SK-N-SH (cell line): ENCODE results near the gene R3HDM4. TPM values are rescaled to one million over a fixed set of nuclear protein-coding genes. Genes with fewer than 3 reads are reported as not detected.
A peak's percentile ranks its signal among the peaks of the same experiment; 100 is the strongest.

Experiments used
- CTCF ChIA-PET: fragments of 300-600, 350-600 bp; formaldehyde crosslinking; extraction: SDS; loops from one replicate; lab custom pipeline; 2021; lab: Yijun Ruan, JAX
- POLR2A ChIA-PET: fragments of 350-600 bp; sonication (Branson Sonifier 250); formaldehyde crosslinking; extraction: SDS; loops from one replicate; lab custom pipeline; 2020; ENCODE audit warnings: antibody characterized with exemption, inconsistent platforms; lab: Yijun Ruan, JAX
- DNase-seq: peaks from one replicate; pipeline ENCODE4 v3.0.0; 2012
- H2AFZ ChIP-seq: fragments of 200-600 bp; sonication (generic); 2 replicates; pipeline ENCODE4 v1.8.1; 2016; ENCODE audit warnings: antibody characterized with exemption, mild to moderate bottlenecking, low read depth
- H3F3A ChIP-seq: fragments of 200-600 bp; sonication (generic); replicated peaks from 2 replicates; pipeline ENCODE3; 2016; ENCODE audit warnings: antibody characterized with exemption, mild to moderate bottlenecking; ENCODE audit not compliant: insufficient read depth
- H3K27ac ChIP-seq, 2 experiments: fragments of 200-500 bp in 1 of 2; fragments of 200-600 bp in 1 of 2; sonication (Bioruptor generic) in 1 of 2; sonication (generic), shearing (Covaris generic) in 1 of 2; 2 replicates each; pipeline versions ENCODE4 v1.5.1 to v1.6.1; 2014 to 2016; ENCODE audit warnings: low read depth in 2 of 2, inconsistent platforms in 1 of 2, low read length in 1 of 2, mild to moderate bottlenecking in 1 of 2, mixed read lengths in 1 of 2
- H3K27me3 ChIP-seq: fragments of 200-600 bp; sonication (generic), shearing (Covaris generic); 2 replicates; pipeline ENCODE4 v1.6.1; 2016; ENCODE audit warnings: mixed run types; ENCODE audit not compliant: insufficient read depth
- H3K36me3 ChIP-seq, 2 experiments: fragments of 200-500 bp in 1 of 2; fragments of 200-600 bp in 1 of 2; sonication (Bioruptor generic) in 1 of 2; sonication (generic) in 1 of 2; replicated peaks in 1 of 2; 2 replicates each; pipeline versions ENCODE3 to v1.5.1; 2014 to 2016; ENCODE audit warnings: low read length in 1 of 2, mild to moderate bottlenecking in 1 of 2; ENCODE audit not compliant: insufficient read depth in 2 of 2, control insufficient read depth in 1 of 2
- H3K4me1 ChIP-seq, 2 experiments: fragments of 200-500 bp in 1 of 2; fragments of 200-600 bp in 1 of 2; sonication (Bioruptor generic) in 1 of 2; sonication (generic), shearing (Covaris generic) in 1 of 2; 2 replicates each; pipeline versions ENCODE4 v1.5.1 to v1.6.1; 2014 to 2016; ENCODE audit warnings: low read depth in 1 of 2, low read length in 1 of 2, mixed run types in 1 of 2; ENCODE audit not compliant: insufficient read depth in 2 of 2, control insufficient read depth in 1 of 2
- H3K4me2 ChIP-seq: fragments of 200-600 bp; sonication (generic), shearing (Covaris generic); 2 replicates; pipeline ENCODE4 v1.6.1; 2017; ENCODE audit warnings: mixed run types
- H3K4me3 ChIP-seq, 2 experiments: fragments of 200-500 bp in 1 of 2; fragments of 200-600 bp in 1 of 2; sonication (Bioruptor generic) in 1 of 2; sonication (generic), shearing (Covaris generic) in 1 of 2; 2 replicates each; pipeline versions ENCODE4 v1.5.1 to v1.8.1; 2014 to 2016; ENCODE audit warnings: low read depth in 2 of 2, inconsistent platforms in 1 of 2, low read length in 1 of 2, mild to moderate bottlenecking in 1 of 2, mixed read lengths in 1 of 2, moderate library complexity in 1 of 2
- H3K79me2 ChIP-seq: fragments of 200-600 bp; sonication (generic); 2 replicates; pipeline ENCODE4 v1.8.1; 2017; ENCODE audit warnings: mild to moderate bottlenecking; ENCODE audit not compliant: insufficient read depth
- H3K9ac ChIP-seq: fragments of 200-600 bp; sonication (generic); 2 replicates; pipeline ENCODE4 v1.6.1; 2017; ENCODE audit warnings: mixed run types
- H3K9me2 ChIP-seq: fragments of 200-600 bp; sonication (generic); 2 replicates; pipeline ENCODE4 v1.6.1; 2017; ENCODE audit warnings: mixed run types
- H3K9me3 ChIP-seq: fragments of 200-600 bp; sonication (generic); 2 replicates; pipeline ENCODE4 v1.6.1; 2017; ENCODE audit warnings: mixed run types, mild to moderate bottlenecking, moderate library complexity
- H4K20me1 ChIP-seq: fragments of 200-600 bp; sonication (generic); 2 replicates; pipeline ENCODE4 v1.6.1; 2017; ENCODE audit warnings: mild to moderate bottlenecking, mixed run types; ENCODE audit not compliant: insufficient read depth
- CHD2 ChIP-seq: fragments of 150-350 bp; IDR thresholded peaks from 2 replicates; pipeline ENCODE4 v1.6.1; 2018; ENCODE audit warnings: low read length; ENCODE audit not compliant: partially characterized antibody
- CTCF ChIP-seq: fragments of 200-600 bp; sonication (generic); IDR thresholded peaks from 2 replicates; pipeline ENCODE4 v1.6.1; 2017; ENCODE audit warnings: antibody characterized with exemption, mild to moderate bottlenecking, moderate library complexity
- FOXJ3 ChIP-seq: sonication (generic); formaldehyde crosslinking; IDR thresholded peaks from 2 replicates; pipeline ENCODE4 v1.5.1; 2020; ENCODE audit warnings: mild to moderate bottlenecking, missing genetic modification reagents
- FOXM1 ChIP-seq: IDR thresholded peaks from 2 replicates; pipeline ENCODE4 v1.4.0; 2012; ENCODE audit warnings: low read depth, mild to moderate bottlenecking
- GATA2 ChIP-seq: sonication (generic); formaldehyde crosslinking; IDR thresholded peaks from 2 replicates; pipeline ENCODE4 v1.5.0; 2020; ENCODE audit warnings: mild to moderate bottlenecking, missing genetic modification reagents
- JUND ChIP-seq: IDR thresholded peaks from 2 replicates; pipeline ENCODE4 v1.4.0; 2012
- MXI1 ChIP-seq: IDR thresholded peaks from 2 replicates; pipeline ENCODE4 v1.6.1; 2012; ENCODE audit warnings: mild to moderate bottlenecking, low read depth, low read length, improper control_type of control experiment
- NFIC ChIP-seq: IDR thresholded peaks from 2 replicates; pipeline ENCODE4 v1.4.0; 2012; ENCODE audit warnings: borderline replicate concordance
- RAD21 ChIP-seq: IDR thresholded peaks from 2 replicates; pipeline ENCODE4 v1.6.1; 2012; ENCODE audit warnings: mild to moderate bottlenecking, low read length
- RCOR1 ChIP-seq: fragments of 150-350 bp; IDR thresholded peaks from 2 replicates; pipeline ENCODE4 v1.6.1; 2017; ENCODE audit warnings: antibody characterized with exemption, low read length
- RFX5 ChIP-seq: IDR thresholded peaks from 2 replicates; pipeline ENCODE4 v1.6.1; 2012; ENCODE audit warnings: mild to moderate bottlenecking, improper control_type of control experiment, low read length
- TAF1 ChIP-seq: IDR thresholded peaks from 2 replicates; pipeline ENCODE4 v1.6.1; 2012; ENCODE audit warnings: low read depth, mild to moderate bottlenecking, low read length, moderate library complexity, borderline replicate concordance
- USF1 ChIP-seq: IDR thresholded peaks from 2 replicates; pipeline ENCODE4 v1.4.0; 2012; ENCODE audit warnings: low read depth, borderline replicate concordance
- USF2 ChIP-seq: fragments of 150-350 bp; IDR thresholded peaks from 2 replicates; pipeline ENCODE4 v1.6.1; 2017; ENCODE audit warnings: antibody characterized with exemption, low read length, low read depth, borderline replicate concordance
- WGBS: methylation state at CpG from one replicate; pipeline ENCODE4 v1.1.6; 2017; ENCODE audit warnings: low lambda C conversion rate; 5-methylcytosine and 5-hydroxymethylcytosine counted together
- polyA plus RNA-seq, 3 experiments: library from polyadenylated mRNA; depleted of rRNA; stranded (reverse); fragments of >200 nt; gene quantifications; 2 replicates each; pipeline ENCODE4 v1.2.3, GENCODE V29; 2012

The R3HDM4 gene
- polyA plus RNA-seq, 1 of the 3 experiments (the other 2 are of a cell fraction), result 39.2 TPM

GRCh38 chr19:938233-938923, 25.4 kb upstream of the R3HDM4 start:
- POLR2A ChIA-PET, result no interaction called here
- Histone ChIP-seq H3K79me2 (peaks cover 51% of the 10 kb centered on the region), H4K20me1 (peaks cover 30% of the 10 kb centered on the region), H3K9me3 (no peaks in the 10 kb centered on the region), H3K27me3 (no peaks in the 10 kb centered on the region), H3K4me2 (no peak overlapping the region), H3K27ac (peak overlapping the region in 1 of 2 experiments; percentile 3; a peak in 1 of 4 replicates), H3K9ac (no peak overlapping the region), H3K36me3 (no peaks in the 10 kb centered on the region), H3K4me1 (peaks cover 10 to 59% of the 10 kb centered on the region in 2 experiments; a peak in 3 of 4 replicates), H3K4me3 (no peak overlapping the region), H2AFZ (no peak overlapping the region), H3F3A (peaks cover 13% of the 10 kb centered on the region), H3K9me2 (no peaks in the 10 kb centered on the region)
- 97% methylated on average over 19 of the region's 23 CpGs for WGBS
- TF ChIP-seq NFIC (no peak), RAD21 (no peak), RCOR1 (no peak), CTCF (no peak), FOXM1 (no peak), TAF1 (no peak)
- CTCF ChIA-PET, result interaction anchor here (1.1 to 1.4 kb wide), 3 partner anchors 18 to 82 kb away, joined by 3 to 7 read pairs (median 3); no protein-coding TSS in a partner anchor
- DNase-seq, result no peak

GRCh38 chr19:937259-937694, 24.3 kb upstream of the R3HDM4 start:
- Histone ChIP-seq H3K36me3 (no peaks in the 10 kb centered on the region), H3K4me3 (no peak overlapping the region), H3K4me1 (peaks cover 19 to 65% of the 10 kb centered on the region in 2 experiments; a peak in 3 of 4 replicates), H4K20me1 (peaks cover 30% of the 10 kb centered on the region), H3K9me2 (no peaks in the 10 kb centered on the region), H3K4me2 (no peak overlapping the region), H3K27me3 (no peaks in the 10 kb centered on the region), H2AFZ (no peak overlapping the region), H3K79me2 (peaks cover 45% of the 10 kb centered on the region), H3F3A (peaks cover 13% of the 10 kb centered on the region), H3K27ac (no peak overlapping the region; a peak in 1 of 4 replicates), H3K9ac (no peak overlapping the region), H3K9me3 (no peaks in the 10 kb centered on the region)
- no peak for DNase-seq
- WGBS, result 94% methylated on average over 16 of the region's 16 CpGs
- TF ChIP-seq RAD21 (no peak), TAF1 (no peak)
- CTCF ChIA-PET, result no interaction called here
- POLR2A ChIA-PET, result no interaction called here

GRCh38 chr19:936175-936546, 23.1 kb upstream of the R3HDM4 start:
- no peak overlapping the region for H3K4me3 ChIP-seq
- H3K27me3 ChIP-seq, result no peaks in the 10 kb centered on the region
- TF ChIP-seq FOXJ3 (CRISPR knock-in tag) (no peak), JUND (no peak), USF2 (no peak), USF1 (no peak), MXI1 (no peak), CHD2 (no peak), GATA2 (no peak), RFX5 (no peak), FOXM1 (no peak), CTCF (no peak)
- TF ChIP-seq, all 33 proteins: peak for 0
- Histone ChIP-seq H3K36me3 (no peaks in the 10 kb centered on the region), H3K79me2 (peaks cover 34% of the 10 kb centered on the region), H3K9me3 (no peaks in the 10 kb centered on the region), H3K27ac (peak overlapping the region in 1 of 2 experiments; percentile 0; a peak in 1 of 4 replicates), H3K9ac (no peak overlapping the region), H3K9me2 (no peaks in the 10 kb centered on the region), H2AFZ (no peak overlapping the region), H3K4me1 (peaks cover 16 to 58% of the 10 kb centered on the region in 2 experiments; a peak in 3 of 4 replicates), H4K20me1 (peaks cover 19% of the 10 kb centered on the region), H3F3A (peaks cover 8% of the 10 kb centered on the region), H3K4me2 (no peak overlapping the region)
- POLR2A ChIA-PET, result interaction anchor here (0.9 kb wide), 1 partner anchor 48 kb away, joined by 3 read pairs; the partner anchor contains the start of gene WDR18
- WGBS, result 97% methylated on average over 6 of the region's 10 CpGs
- CTCF ChIA-PET, result interaction anchor here (0.9 to 1.0 kb wide), 2 partner anchors 47 to 72 kb away, joined by 3 to 4 read pairs; no protein-coding TSS in a partner anchor
- no peak for DNase-seq
